HL-60 (cell line): ENCODE data around the gene VN1R4.
"Not testable (repeated sequence)": the region's sequence is repeated elsewhere in the genome, so short reads cannot be mapped to it uniquely, and the experiment has no call there.

Experiments
- DNase-seq, 2 experiments: peaks; one replicate each; pipeline ENCODE4 v3.0.0-alpha.2; 2010 to 2020; ENCODE audit warnings: low read depth in 1 of 2, low spot score in 1 of 2
- H3K27ac ChIP-seq: fragments of 250-450 bp; sonication (Bioruptor Pico); replicated peaks from 2 replicates; pipeline ENCODE4 v1.5.1; 2020; ENCODE audit warnings: mild to moderate bottlenecking, moderate library complexity
- H3K27me3 ChIP-seq: fragments of 250-450 bp; sonication (Bioruptor Pico); 2 replicates; pipeline ENCODE4 v1.5.1; 2021; ENCODE audit warnings: mild to moderate bottlenecking, moderate library complexity; ENCODE audit not compliant: insufficient read depth, poor library complexity, severe bottlenecking
- H3K4me3 ChIP-seq: replicated peaks from 2 replicates; pipeline ENCODE4 v1.5.1; 2011; ENCODE audit warnings: mild to moderate bottlenecking, control low read depth, low read length; ENCODE audit not compliant: insufficient read depth
- CTCF ChIP-seq: IDR thresholded peaks from one replicate; pipeline ENCODE4 v1.5.1; 2011; ENCODE audit warnings: low read length, control low read depth, inconsistent platforms; ENCODE audit not compliant: insufficient read depth
- GABPA ChIP-seq: IDR thresholded peaks from 2 replicates; pipeline ENCODE4 v1.6.1; 2012; ENCODE audit warnings: low read depth
- POLR2AphosphoS5 ChIP-seq: IDR thresholded peaks from 2 replicates; pipeline ENCODE4 v1.6.1; 2012; ENCODE audit warnings: low read depth
- REST ChIP-seq: IDR thresholded peaks from 2 replicates; pipeline ENCODE4 v1.6.1; 2012; ENCODE audit warnings: low read depth; ENCODE audit not compliant: insufficient replicate concordance
- SPI1 ChIP-seq: IDR thresholded peaks from 2 replicates; pipeline ENCODE4 v1.6.1; 2012; ENCODE audit warnings: low read depth, mild to moderate bottlenecking, borderline replicate concordance

Gene VN1R4

GRCh38 chr19:53275480-53275879, 8.0 kb upstream of the VN1R4 start:
- TF ChIP-seq SPI1 (no peak), POLR2AphosphoS5 (no peak), CTCF (no peak), REST (no peak), GABPA (no peak)
- no peaks in the 10 kb centered on the region for H3K27me3 ChIP-seq
- H3K4me3 ChIP-seq: no peak overlapping the region
- no peak overlapping the region for H3K27ac ChIP-seq
- no peak for DNase-seq

- no peak for DNase-seq
- no peak for TF ChIP-seq GABPA
- TF ChIP-seq POLR2AphosphoS5: no peak
- H3K27me3 ChIP-seq: no peaks in the 10 kb centered on the region
Measured at GRCh38 chr19:53272044-53272443, 4.5 kb upstream of the VN1R4 start.

GRCh38 chr19:53269861-53270260, 2.3 kb upstream of the VN1R4 start:
- DNase-seq, H3K4me3 ChIP-seq, H3K27me3 ChIP-seq, H3K27ac ChIP-seq: not testable (repeated sequence)

More at GRCh38 chr19:53272044-53272443, 4.5 kb upstream of the VN1R4 start:
- no peak overlapping the region for H3K4me3 ChIP-seq
- no peak overlapping the region for H3K27ac ChIP-seq

- DNase-seq, H3K27me3 ChIP-seq, H3K27ac ChIP-seq, H3K4me3 ChIP-seq: not testable (repeated sequence)
Measured at GRCh38 chr19:53257715-53258342, 9.7 kb downstream of the VN1R4 start, which contains the start of gene VN1R2. Gene VN1R2 (plus strand): TSS chr19:53258292. CDS start chr19:53258376, 84 bp downstream.

GRCh38 chr19:53254411-53255341, 12.8 kb downstream of the VN1R4 start, which contains the start of gene ZNF677:
Gene ZNF677 (minus strand): TSS chr19:53254873. CDS start chr19:53251550, 3,323 bp downstream.
- Histone ChIP-seq H3K4me3 (peak within 1 kb of the TSS; percentile 55), H3K27ac (peak within 1 kb of the TSS; percentile 74), H3K27me3 (no peaks in the 10 kb centered on the region)
- DNase-seq: peak; percentile 63 to 94
- TF ChIP-seq REST (no peak), SPI1 (no peak), POLR2AphosphoS5 (peak; percentile 81), GABPA (peak; percentile 96), CTCF (no peak)
